Suprapubic skin (tissue), 4 donors: ENCODE results near the gene SLC9C1. TPM values are rescaled to one million over a fixed set of nuclear protein-coding genes. Genes with fewer than 3 reads are reported as not detected.

ENCODE experiments used
- DNase-seq, 2 donors: peaks; one replicate each; pipeline ENCODE4 v3.0.0-alpha.2; 2019; ENCODE audit warnings: low spot score in 2 of 2
- H3K27ac ChIP-seq: fragments of 200-600 bp; sonication (generic); one replicate; pipeline ENCODE4 v1.5.1; 2019
- H3K27me3 ChIP-seq: fragments of 200-600 bp; sonication (generic); one replicate; pipeline ENCODE4 v1.5.1; 2019
- H3K36me3 ChIP-seq: fragments of 200-600 bp; sonication (generic); one replicate; pipeline ENCODE4 v1.5.1; 2019
- H3K4me1 ChIP-seq: fragments of 200-600 bp; sonication (generic); one replicate; pipeline ENCODE4 v1.5.1; 2019
- H3K4me3 ChIP-seq: fragments of 200-600 bp; sonication (generic); one replicate; pipeline ENCODE4 v1.5.1; 2019; ENCODE audit warnings: mild to moderate bottlenecking
- H3K9me3 ChIP-seq: fragments of 200-600 bp; sonication (generic); one replicate; pipeline ENCODE4 v1.5.1; 2019
- CTCF ChIP-seq, 2 donors: fragments of 200-600 bp in 1 of 2; fragments of 450-650 bp in 1 of 2; sonication (generic) in 1 of 2; IDR thresholded peaks; one replicate each; pipeline ENCODE4 v1.5.1; 2016 to 2019; ENCODE audit warnings: antibody characterized with exemption in 2 of 2, mild to moderate bottlenecking in 1 of 2, moderate library complexity in 1 of 2
- EP300 ChIP-seq: sonication (generic); formaldehyde crosslinking; IDR thresholded peaks from one replicate; pipeline ENCODE4 v1.6.1; 2017; ENCODE audit warnings: antibody characterized with exemption
- POLR2A ChIP-seq, 2 donors: fragments of 450-650 bp; IDR thresholded peaks; one replicate each; pipeline ENCODE4 v1.6.1; 2017; ENCODE audit warnings: antibody characterized with exemption in 2 of 2, mild to moderate bottlenecking in 2 of 2, moderate library complexity in 2 of 2
- POLR2AphosphoS5 ChIP-seq, 3 donors: sonication (generic); formaldehyde crosslinking; IDR thresholded peaks; one replicate each; pipeline ENCODE4 v1.6.1; 2017; ENCODE audit warnings: antibody characterized with exemption in 3 of 3
- WGBS: methylation state at CpG from one replicate; pipeline ENCODE4 v1.1.5; 2018; 5-methylcytosine and 5-hydroxymethylcytosine counted together
- total RNA-seq, 4 donors: library from RNA; depleted of rRNA; stranded (reverse); fragments of >200 nt; gene quantifications; one replicate each; pipeline ENCODE4 v1.1.0, GENCODE V29; 2016

The SLC9C1 gene
- total RNA-seq, 4 donors from 2014 or later: not detected

DNA sequence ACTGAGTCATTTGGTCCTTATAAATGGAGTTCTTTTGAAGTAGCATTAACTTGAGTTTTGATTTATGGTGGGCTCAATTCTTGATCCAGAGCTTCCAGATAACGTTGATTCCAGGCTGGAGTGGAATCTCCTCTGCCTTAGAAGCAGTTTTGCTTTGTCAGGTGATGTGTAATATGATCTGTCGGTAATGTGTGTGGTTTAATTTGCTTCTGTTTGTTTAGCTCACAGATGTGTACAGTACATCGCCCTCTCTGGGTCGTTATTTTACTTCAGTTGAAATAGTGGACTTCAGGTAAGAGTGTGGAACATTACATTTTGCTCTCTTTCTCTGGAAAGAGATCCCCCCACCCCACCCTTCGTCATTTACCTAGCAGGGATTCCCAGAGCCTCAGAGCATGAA is 184.7 kb downstream of the SLC9C1 start:
- Histone ChIP-seq H3K4me1 (peaks cover 4% of the 10 kb centered on the region), H3K36me3 (no peaks in the 10 kb centered on the region), H3K27ac (no peak overlapping the region), H3K4me3 (no peak overlapping the region), H3K27me3 (no peaks in the 10 kb centered on the region), H3K9me3 (no peaks in the 10 kb centered on the region)
- WGBS: 58% methylated on average over 5 of the region's 5 CpGs
- TF ChIP-seq POLR2AphosphoS5 (IDR thresholded peaks at IDR 0.05) (no peak), EP300 (no peak), POLR2A (IDR thresholded peaks at IDR 0.05) (no peak), CTCF (IDR thresholded peaks at IDR 0.05) (no peak)
- DNase-seq: no peak

DNA sequence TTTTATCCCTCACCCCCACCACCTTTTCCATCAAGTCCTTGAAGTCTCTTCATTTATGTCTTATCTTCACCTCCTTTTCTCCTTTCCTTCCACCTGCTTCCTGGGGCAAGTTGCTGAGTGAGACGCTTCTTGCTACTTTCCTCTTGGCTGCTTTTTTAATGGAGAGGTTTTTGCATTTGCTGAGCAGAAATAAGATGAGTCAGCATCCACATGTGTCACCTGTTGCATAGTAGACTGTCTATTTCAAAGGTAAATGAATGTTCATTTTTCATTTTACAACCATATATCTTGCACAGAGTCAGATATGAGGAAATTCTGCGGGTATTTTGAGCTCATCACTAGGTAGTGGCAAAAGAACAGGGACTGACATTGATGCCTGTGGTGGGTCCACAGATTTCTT is 189.2 kb downstream of the SLC9C1 start:
- peaks cover 4% of the 10 kb centered on the region for H3K4me1 ChIP-seq
- H3K9me3 ChIP-seq: no peaks in the 10 kb centered on the region
- TF ChIP-seq EP300: no peak
- TF ChIP-seq CTCF (IDR thresholded peaks at IDR 0.05): no peak
- TF ChIP-seq POLR2AphosphoS5 (IDR thresholded peaks at IDR 0.05): no peak
- TF ChIP-seq POLR2A (IDR thresholded peaks at IDR 0.05): no peak
- WGBS: 93% methylated on average over 2 of the region's 2 CpGs
- no peak for DNase-seq
- no peaks in the 10 kb centered on the region for H3K36me3 ChIP-seq
- H3K4me3 ChIP-seq: no peak overlapping the region
- H3K27ac ChIP-seq: no peak overlapping the region
- no peaks in the 10 kb centered on the region for H3K27me3 ChIP-seq

- Histone ChIP-seq H3K9me3 (no peaks in the 10 kb centered on the region), H3K4me1 (peaks cover 16% of the 10 kb centered on the region), H3K36me3 (no peaks in the 10 kb centered on the region), H3K27me3 (no peaks in the 10 kb centered on the region), H3K27ac (no peak overlapping the region), H3K4me3 (no peak overlapping the region)
- TF ChIP-seq CTCF (IDR thresholded peaks at IDR 0.05): no peak
- no peak for TF ChIP-seq POLR2AphosphoS5 (IDR thresholded peaks at IDR 0.05)
- TF ChIP-seq POLR2A (IDR thresholded peaks at IDR 0.05): no peak
- 53% methylated on average over 2 of the region's 2 CpGs for WGBS
- no peak for DNase-seq
Observed at GRCh38 chr3:112101916-112102315, 192.1 kb downstream of the SLC9C1 start.

GRCh38 chr3:112097378-112097777 is 196.6 kb downstream of the SLC9C1 start:
- TF ChIP-seq POLR2A (IDR thresholded peaks at IDR 0.05): no peak
- no peak for TF ChIP-seq CTCF (IDR thresholded peaks at IDR 0.05)
- TF ChIP-seq EP300: no peak
- TF ChIP-seq POLR2AphosphoS5 (IDR thresholded peaks at IDR 0.05): no peak
- H3K4me3 ChIP-seq: no peak overlapping the region
- H3K9me3 ChIP-seq: no peaks in the 10 kb centered on the region
- no peaks in the 10 kb centered on the region for H3K27me3 ChIP-seq
- WGBS: 16% methylated on average over 4 of the region's 4 CpGs
- no peaks in the 10 kb centered on the region for H3K36me3 ChIP-seq
- peaks cover 16% of the 10 kb centered on the region for H3K4me1 ChIP-seq
- no peak for DNase-seq
- no peak overlapping the region for H3K27ac ChIP-seq

DNA sequence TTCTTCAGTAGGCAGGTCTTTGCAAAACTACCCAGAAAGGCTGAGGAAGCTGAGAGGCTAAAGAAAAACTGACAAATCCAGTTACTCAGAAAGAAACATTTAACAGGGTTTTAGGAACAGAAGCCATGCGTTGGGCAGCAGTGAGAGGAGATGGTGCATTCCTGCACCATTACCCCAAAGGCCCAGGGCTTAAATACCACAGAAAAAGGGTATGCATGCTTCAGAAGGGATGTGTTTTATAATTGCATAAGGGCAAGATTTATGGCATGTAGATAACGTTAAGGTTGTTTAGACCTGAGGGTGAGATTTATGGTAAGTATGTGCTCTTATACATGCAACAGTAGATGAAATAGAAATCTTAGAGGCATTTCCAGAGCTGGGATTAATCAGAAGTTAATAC is 197.8 kb downstream of the SLC9C1 start:
- Histone ChIP-seq H3K4me3 (no peak overlapping the region), H3K9me3 (no peaks in the 10 kb centered on the region), H3K27me3 (no peaks in the 10 kb centered on the region), H3K36me3 (no peaks in the 10 kb centered on the region), H3K27ac (no peak overlapping the region), H3K4me1 (peaks cover 11% of the 10 kb centered on the region)
- no peak for DNase-seq
- 26% methylated on average over 2 of the region's 2 CpGs for WGBS
- TF ChIP-seq POLR2A (IDR thresholded peaks at IDR 0.05) (no peak), EP300 (no peak), CTCF (IDR thresholded peaks at IDR 0.05) (no peak), POLR2AphosphoS5 (IDR thresholded peaks at IDR 0.05) (no peak)
